H1 (cell line): Measurements from ENCODE around the gene ANO2. TPM values are rescaled to one million over a fixed set of nuclear protein-coding genes. Genes with fewer than 3 reads are reported as not detected.

ENCODE experiments used
- CTCF ChIA-PET: fragments of 300-600 bp; sonication (Branson Sonifier 250); formaldehyde crosslinking; loops from one replicate; lab custom pipeline; 2021; ENCODE audit not compliant: partially characterized antibody; lab: Charles Lee
- POLR2A ChIA-PET: fragments of 300-600 bp; sonication (Branson Sonifier 250); formaldehyde crosslinking; loops from one replicate; lab custom pipeline; 2021; ENCODE audit warnings: inconsistent platforms; ENCODE audit not compliant: partially characterized antibody; lab: Charles Lee
- DNase-seq, 2 experiments: peaks; one replicate each; pipeline versions ENCODE4 v3.0.0 to v3.0.0-alpha.2; 2010 to 2022; ENCODE audit warnings: low spot score in 2 of 2, low read depth in 1 of 2, mixed read lengths in 1 of 2
- FAIRE-seq: peaks from 2 replicates; lab custom pipeline; 2011; peaks lifted over from hg19 to GRCh38; lab: Jason Lieb, UNC
- H2AFZ ChIP-seq: 2 replicates; pipeline ENCODE4 v1.8.1; 2012; ENCODE audit warnings: low read length, inconsistent platforms
- H2AK5ac ChIP-seq: 2 replicates; pipeline ENCODE4 v1.6.1; 2013; ENCODE audit warnings: low read depth, low read length
- H2BK120ac ChIP-seq: replicated peaks from 2 replicates; pipeline ENCODE3; 2013; ENCODE audit warnings: low read depth, low read length, inconsistent platforms
- H2BK12ac ChIP-seq: 2 replicates; pipeline ENCODE4 v1.6.1; 2013; ENCODE audit warnings: low read depth, low read length
- H2BK15ac ChIP-seq: 2 replicates; pipeline ENCODE4 v1.6.1; 2013; ENCODE audit warnings: low read length
- H2BK20ac ChIP-seq: 2 replicates; pipeline ENCODE4 v1.6.1; 2013; ENCODE audit warnings: low read length
- H2BK5ac ChIP-seq: 2 replicates; pipeline ENCODE4 v1.6.1; 2013; ENCODE audit warnings: low read depth, low read length
- H3K14ac ChIP-seq: 2 replicates; pipeline ENCODE4 v1.6.1; 2013; ENCODE audit warnings: inconsistent platforms; ENCODE audit not compliant: insufficient read length
- H3K18ac ChIP-seq: 2 replicates; pipeline ENCODE4 v1.6.1; 2013; ENCODE audit warnings: low read length; ENCODE audit errors: extremely low read depth
- H3K23ac ChIP-seq: 2 replicates; pipeline ENCODE4 v1.6.1; 2013; ENCODE audit warnings: inconsistent platforms; ENCODE audit not compliant: insufficient read length
- H3K23me2 ChIP-seq: 2 replicates; pipeline ENCODE4 v1.6.1; 2013; ENCODE audit warnings: low read depth, low read length
- H3K27ac ChIP-seq: 2 replicates; pipeline ENCODE4 v1.6.1; 2011; ENCODE audit warnings: low read depth, low read length, inconsistent platforms
- H3K27me3 ChIP-seq, 4 experiments: replicated peaks in 1 of 4; 1 replicate in 1 of 4; 2 replicates in 3 of 4; pipeline versions ENCODE4 v1.6.1 to v1.8.1; 2011 to 2013; ENCODE audit warnings: low read length in 3 of 4, mild to moderate bottlenecking in 3 of 4, inconsistent platforms in 2 of 4, mixed read lengths in 2 of 4, moderate library complexity in 1 of 4; ENCODE audit not compliant: control insufficient read depth in 3 of 4, insufficient read depth in 3 of 4; ENCODE audit errors: extremely low read depth in 1 of 4
- H3K36me3 ChIP-seq, 4 experiments: 2 replicates each; pipeline versions ENCODE4 v1.6.1 to v1.8.1; 2011 to 2013; ENCODE audit warnings: mild to moderate bottlenecking in 4 of 4, low read length in 3 of 4, moderate library complexity in 2 of 4, control low read depth in 1 of 4, inconsistent platforms in 1 of 4; ENCODE audit not compliant: insufficient read depth in 4 of 4, control insufficient read depth in 2 of 4
- H3K4ac ChIP-seq: replicated peaks from 2 replicates; pipeline ENCODE3; 2013; ENCODE audit warnings: low read length, low read depth, mixed read lengths, inconsistent platforms; ENCODE audit not compliant: insufficient read length
- H3K4me1 ChIP-seq, 4 experiments: replicated peaks in 1 of 4; 1 replicate in 1 of 4; 2 replicates in 3 of 4; pipeline versions ENCODE4 v1.6.1 to v1.8.1; 2011 to 2013; ENCODE audit warnings: low read length in 3 of 4, inconsistent platforms in 2 of 4, mixed read lengths in 1 of 4; ENCODE audit not compliant: insufficient read depth in 4 of 4, control insufficient read depth in 3 of 4
- H3K4me2 ChIP-seq, 2 experiments: 2 replicates each; pipeline versions ENCODE4 v1.6.1 to v1.8.1; 2011 to 2013; ENCODE audit warnings: low read depth in 2 of 2, low read length in 2 of 2, control low read depth in 1 of 2, inconsistent platforms in 1 of 2, mild to moderate bottlenecking in 1 of 2; ENCODE audit not compliant: insufficient read depth in 1 of 2
- H3K4me3 ChIP-seq, 4 experiments: fragments of 200-600, 300-600 bp in 1 of 4; sonication (generic), shearing (Covaris generic), sonication (Bioruptor Twin) in 1 of 4; 2 replicates each; pipeline versions ENCODE4 v1.5.1 to v1.8.1; 2011 to 2016; ENCODE audit warnings: low read length in 4 of 4, low read depth in 3 of 4, control low read depth in 2 of 4, inconsistent platforms in 2 of 4, mild to moderate bottlenecking in 2 of 4, mixed read lengths in 1 of 4, moderate library complexity in 1 of 4; ENCODE audit not compliant: insufficient read depth in 2 of 4; ENCODE audit errors: extremely low read depth in 1 of 4
- H3K56ac ChIP-seq: replicated peaks from 2 replicates; pipeline ENCODE3; 2013; ENCODE audit warnings: low read depth, mild to moderate bottlenecking, mixed read lengths, low read length, inconsistent platforms; ENCODE audit not compliant: insufficient read length
- H3K79me1 ChIP-seq: 2 replicates; pipeline ENCODE4 v1.6.1; 2013; ENCODE audit warnings: low read depth, low read length, control low read depth
- H3K79me2 ChIP-seq, 2 experiments: 2 replicates each; pipeline versions ENCODE4 v1.6.1 to v1.8.1; 2012 to 2013; ENCODE audit warnings: low read length in 2 of 2, mild to moderate bottlenecking in 2 of 2, inconsistent platforms in 1 of 2; ENCODE audit not compliant: insufficient read depth in 2 of 2, control insufficient read depth in 1 of 2
- H3K9ac ChIP-seq, 4 experiments: replicated peaks in 1 of 4; 1 replicate in 1 of 4; 2 replicates in 3 of 4; pipeline versions ENCODE4 v1.6.1 to v1.8.1; 2011 to 2013; ENCODE audit warnings: low read depth in 3 of 4, low read length in 3 of 4, control low read depth in 2 of 4, mild to moderate bottlenecking in 2 of 4, moderate library complexity in 2 of 4, inconsistent platforms in 1 of 4; ENCODE audit errors: extremely low read depth in 1 of 4
- H3K9me3 ChIP-seq, 2 experiments: 2 replicates each; pipeline versions ENCODE4 v1.6.1 to v1.8.1; 2012 to 2013; ENCODE audit warnings: mild to moderate bottlenecking in 2 of 2, moderate library complexity in 2 of 2, control low read depth in 1 of 2, inconsistent platforms in 1 of 2, low read depth in 1 of 2, low read length in 1 of 2, mixed read lengths in 1 of 2; ENCODE audit not compliant: insufficient read depth in 2 of 2
- H4K20me1 ChIP-seq, 2 experiments: replicated peaks in 1 of 2; 2 replicates each; pipeline versions ENCODE3 to v1.8.1; 2011 to 2013; ENCODE audit warnings: inconsistent platforms in 2 of 2, low read length in 2 of 2, mild to moderate bottlenecking in 1 of 2; ENCODE audit not compliant: insufficient read depth in 2 of 2, control insufficient read depth in 1 of 2
- H4K5ac ChIP-seq: 2 replicates; pipeline ENCODE4 v1.6.1; 2013; ENCODE audit warnings: low read length, low read depth, mixed read lengths, inconsistent platforms; ENCODE audit not compliant: insufficient read length
- H4K8ac ChIP-seq: 2 replicates; pipeline ENCODE4 v1.8.0; 2013; ENCODE audit warnings: mild to moderate bottlenecking, moderate library complexity, low read length, inconsistent platforms; ENCODE audit not compliant: insufficient read depth; ENCODE audit errors: extremely low read depth
- H4K91ac ChIP-seq: replicated peaks from 2 replicates; pipeline ENCODE3; 2013; ENCODE audit warnings: low read length, mixed read lengths, inconsistent platforms; ENCODE audit not compliant: insufficient read length
- CHD1 ChIP-seq: IDR thresholded peaks from 2 replicates; pipeline ENCODE4 v1.6.1; 2012; ENCODE audit warnings: low read depth, low read length, improper control_type of control experiment
- E2F6 ChIP-seq: IDR thresholded peaks from 2 replicates; pipeline ENCODE4 v1.6.1; 2012; ENCODE audit warnings: inconsistent platforms
- EP300 ChIP-seq, 2 experiments: IDR thresholded peaks; 1 replicate in 1 of 2; 2 replicates in 1 of 2; pipeline ENCODE4 v1.6.1; 2011 to 2012; ENCODE audit warnings: low read depth in 2 of 2, low read length in 2 of 2, mild to moderate bottlenecking in 2 of 2, borderline replicate concordance in 1 of 2, inconsistent platforms in 1 of 2, moderate library complexity in 1 of 2
- FOSL1 ChIP-seq: IDR thresholded peaks from 2 replicates; pipeline ENCODE4 v1.6.1; 2011; ENCODE audit warnings: mild to moderate bottlenecking, low read depth, low read length, moderate library complexity; ENCODE audit not compliant: insufficient read depth
- HDAC2 ChIP-seq, 2 experiments: fragments of 300-600 bp in 1 of 2; sonication (generic) in 1 of 2; IDR thresholded peaks; 2 replicates each; pipeline ENCODE4 v1.6.1; 2011 to 2012; ENCODE audit warnings: low read depth in 2 of 2, low read length in 2 of 2, mild to moderate bottlenecking in 2 of 2, moderate library complexity in 2 of 2, borderline replicate concordance in 1 of 2, inconsistent platforms in 1 of 2
- JUN ChIP-seq: IDR thresholded peaks from 2 replicates; pipeline ENCODE4 v1.6.1; 2011; ENCODE audit warnings: low read depth, mild to moderate bottlenecking, improper control_type of control experiment, low read length
- NANOG ChIP-seq: IDR thresholded peaks from 2 replicates; pipeline ENCODE4 v1.6.1; 2011; ENCODE audit warnings: low read length, low read depth, mild to moderate bottlenecking, inconsistent platforms; ENCODE audit not compliant: insufficient read depth, poor library complexity, severe bottlenecking
- NRF1 ChIP-seq: IDR thresholded peaks from 2 replicates; pipeline ENCODE4 v1.6.1; 2011; ENCODE audit warnings: mild to moderate bottlenecking, low read depth, low read length, improper control_type of control experiment
- RFX5 ChIP-seq: IDR thresholded peaks from 2 replicates; pipeline ENCODE4 v1.6.1; 2011; ENCODE audit warnings: low read depth, low read length, improper control_type of control experiment, borderline replicate concordance
- RNF2 ChIP-seq: fragments of 200-900, 300-1000 bp; sonication (generic); IDR thresholded peaks from 2 replicates; pipeline ENCODE4 v1.7.1; 2016; ENCODE audit warnings: borderline replicate concordance, low read depth, mild to moderate bottlenecking, antibody characterized with exemption, low read length; ENCODE audit not compliant: poor library complexity, severe bottlenecking; ENCODE audit errors: missing control alignments
- USF2 ChIP-seq: IDR thresholded peaks from 2 replicates; pipeline ENCODE4 v1.6.1; 2011; ENCODE audit warnings: low read length, improper control_type of control experiment
- WGBS, 2 experiments: shearing (Covaris generic) in 1 of 2; methylation state at CpG; one replicate each; pipeline versions ENCODE4 v1.1.6 to v1.1.7; 2013 to 2015; ENCODE audit warnings: low lambda C conversion rate in 2 of 2, mixed read lengths in 2 of 2, inconsistent platforms in 1 of 2, low coverage in 1 of 2, missing lambda C conversion rate in 1 of 2; ENCODE audit not compliant: insufficient replicate concordance in 2 of 2, insufficient coverage in 1 of 2, insufficient read length in 1 of 2; ENCODE audit errors: extremely low coverage in 1 of 2, missing lambda C conversion rate in 1 of 2; 5-methylcytosine and 5-hydroxymethylcytosine counted together
- polyA plus RNA-seq, 7 experiments: library from polyadenylated mRNA; depleted of rRNA in 3 of 7; stranded (reverse) in 5 of 7; unstranded in 2 of 7; fragments of >200 nt in 5 of 7; fragments of 200-250 nt in 2 of 7; gene quantifications; 1 replicate in 5 of 7; 2 replicates in 1 of 7; 4 replicates in 1 of 7; pipeline versions ENCODE4 v1.2.1 to v1.2.3, GENCODE V29; 2011 to 2013; ENCODE audit warnings: missing spikeins in 2 of 7, mixed read lengths in 2 of 7
- total RNA-seq: library from RNA; stranded (reverse); fragmentation: NEBNext Ultra II Directional; extraction: Animal tissue kit (Norgen Biotek cat#: 25700); gene quantifications from 2 replicates; pipeline ENCODE4 v1.2.1, GENCODE V29; 2021

ANO2 gene
- total and polyA plus RNA-seq, 2 of the 8 experiments (the other 6 are each of a cell fraction or from before 2014, with no cell fraction given) = 1.9 to 5.5 TPM

- H4K8ac ChIP-seq = no peak overlapping the region
- no peaks in the 10 kb centered on the region for H3K79me2 ChIP-seq
- no peaks in the 10 kb centered on the region; a peak in 1 of 7 replicates for H3K4me1 ChIP-seq
- FAIRE-seq (no peak), DNase-seq (no peak)
- no peak overlapping the region for H3K4me2 ChIP-seq
- H3K14ac ChIP-seq = no peak overlapping the region
- no peak overlapping the region for H3K4me3 ChIP-seq
- H2BK120ac ChIP-seq = no peak overlapping the region
- no peak overlapping the region for H2BK12ac ChIP-seq
- no peak overlapping the region for H4K91ac ChIP-seq
- H3K56ac ChIP-seq = no peak overlapping the region
- H2BK20ac ChIP-seq = no peak overlapping the region
- no peak overlapping the region for H3K27ac ChIP-seq
- no peaks in the 10 kb centered on the region for H3K79me1 ChIP-seq
- H3K9me3 ChIP-seq = no peaks in the 10 kb centered on the region
- H2AFZ ChIP-seq = no peak overlapping the region
- no peak overlapping the region for H3K18ac ChIP-seq
- H3K23me2 ChIP-seq = no peaks in the 10 kb centered on the region; the same call in none of the 2 replicates
- H3K23ac ChIP-seq = no peak overlapping the region
- H4K20me1 ChIP-seq = no peaks in the 10 kb centered on the region
- ChIA-PET POLR2A (no interaction called here), CTCF (interaction anchor here (1.0 to 3.0 kb wide), 7 partner anchors 12 to 179 kb away, joined by 3 to 16 read pairs (median 4); no protein-coding TSS in a partner anchor)
- H3K9ac ChIP-seq = no peak overlapping the region
- no peak overlapping the region for H4K5ac ChIP-seq
- WGBS, 2 experiments = 88% methylated on average over 4 of the region's 4 CpGs; no CpG with 5 or more reads in 1 of the 2 experiments
- H2BK5ac ChIP-seq = no peak overlapping the region
- no peak overlapping the region for H2BK15ac ChIP-seq
- H3K36me3 ChIP-seq = no peaks in the 10 kb centered on the region
- H3K27me3 ChIP-seq = no peaks in the 10 kb centered on the region
- H2AK5ac ChIP-seq = no peak overlapping the region
- no peak overlapping the region for H3K4ac ChIP-seq
- TF ChIP-seq HDAC2 (IDR thresholded peaks at IDR 0.05; ENCODE audit: borderline replicate concordance in 1 of 2, low read depth in 2 of 2, low read length in 2 of 2) (no peak), USF2 (no peak), RFX5 (no peak), JUN (no peak), CHD1 (no peak), E2F6 (no peak), EP300 (IDR thresholded peaks at IDR 0.05; ENCODE audit: borderline replicate concordance in 1 of 2, low read depth in 2 of 2, low read length in 2 of 2) (no peak), NRF1 (no peak), NANOG (no peak), FOSL1 (no peak), RNF2 (no peak)
Measured at GRCh38 chr12:5808981-5809380, 136.1 kb downstream of the ANO2 start.
